Astrocyte (in vitro differentiated cells and primary cell): Measurements from ENCODE around the gene POSTN. TPM values are rescaled to one million over a fixed set of nuclear protein-coding genes. Genes with fewer than 3 reads are reported as not detected.
A peak's percentile ranks its signal among the peaks of the same experiment; 100 is the strongest.

Experiments
- DNase-seq: peaks from one replicate; pipeline ENCODE4 v3.0.0-alpha.2; 2010; ENCODE audit warnings: low read depth
- FAIRE-seq: peaks from 2 replicates; lab custom pipeline; 2011; peaks lifted over from hg19 to GRCh38; lab: Jason Lieb, UNC
- H2AFZ ChIP-seq: 2 replicates; pipeline ENCODE4 v1.6.0; 2012; ENCODE audit warnings: low read depth, low read length, inconsistent platforms
- H3K27ac ChIP-seq: 2 replicates; pipeline ENCODE4 v1.5.1; 2011; ENCODE audit warnings: low read depth, low read length, inconsistent platforms
- H3K27me3 ChIP-seq: 2 replicates; pipeline ENCODE4 v1.6.0; 2011; ENCODE audit warnings: low read length, inconsistent platforms; ENCODE audit not compliant: insufficient read depth
- H3K36me3 ChIP-seq: 2 replicates; pipeline ENCODE4 v1.5.1; 2011; ENCODE audit warnings: low read length, inconsistent platforms; ENCODE audit not compliant: insufficient read depth
- H3K4me1 ChIP-seq: 2 replicates; pipeline ENCODE4 v1.5.1; 2011; ENCODE audit warnings: low read length, inconsistent platforms; ENCODE audit not compliant: insufficient read depth
- H3K4me2 ChIP-seq: 2 replicates; pipeline ENCODE4 v1.6.0; 2012; ENCODE audit warnings: low read length, inconsistent platforms
- H3K4me3 ChIP-seq: 2 replicates; pipeline ENCODE4 v1.5.1; 2011; ENCODE audit warnings: low read depth, mild to moderate bottlenecking, low read length, inconsistent platforms; ENCODE audit not compliant: insufficient read depth
- H3K79me2 ChIP-seq: 2 replicates; pipeline ENCODE4 v1.6.0; 2012; ENCODE audit warnings: mild to moderate bottlenecking, low read length, inconsistent platforms; ENCODE audit not compliant: insufficient read depth
- H3K9ac ChIP-seq: 2 replicates; pipeline ENCODE4 v1.6.0; 2012; ENCODE audit warnings: mild to moderate bottlenecking, low read length, inconsistent platforms
- H3K9me3 ChIP-seq: 2 replicates; pipeline ENCODE4 v1.5.1; 2012; ENCODE audit warnings: low read depth, mild to moderate bottlenecking, low read length, inconsistent platforms; ENCODE audit not compliant: insufficient read depth
- H4K20me1 ChIP-seq: 2 replicates; pipeline ENCODE4 v1.6.0; 2012; ENCODE audit warnings: low read length, inconsistent platforms; ENCODE audit not compliant: insufficient read depth
- H3K27ac Mint-ChIP-seq: one replicate; pipeline ENCODE4 v1.8.0; 2021; ENCODE audit warnings: mild to moderate bottlenecking, mixed read lengths; ENCODE audit not compliant: unreplicated experiment
- H3K27me3 Mint-ChIP-seq: one replicate; pipeline ENCODE4 v1.8.0; 2021; ENCODE audit warnings: low read depth, mixed read lengths; ENCODE audit not compliant: unreplicated experiment
- H3K36me3 Mint-ChIP-seq: one replicate; pipeline ENCODE4 v1.8.0; 2021; ENCODE audit warnings: low read depth, mixed read lengths; ENCODE audit not compliant: unreplicated experiment
- H3K4me1 Mint-ChIP-seq: one replicate; pipeline ENCODE4 v1.8.0; 2021; ENCODE audit warnings: low read depth, mixed read lengths; ENCODE audit not compliant: unreplicated experiment
- H3K4me3 Mint-ChIP-seq: one replicate; pipeline ENCODE4 v1.8.0; 2021; ENCODE audit warnings: mild to moderate bottlenecking, moderate library complexity, mixed read lengths; ENCODE audit not compliant: unreplicated experiment
- H3K9me3 Mint-ChIP-seq: one replicate; pipeline ENCODE4 v1.8.0; 2021; ENCODE audit warnings: mild to moderate bottlenecking, mixed read lengths; ENCODE audit not compliant: unreplicated experiment
- CTCF ChIP-seq: IDR thresholded peaks from 2 replicates; pipeline ENCODE4 v1.5.1; 2011; ENCODE audit warnings: low read depth, mild to moderate bottlenecking, inconsistent platforms, low read length, moderate library complexity; ENCODE audit not compliant: insufficient read depth
- EZH2 ChIP-seq: IDR thresholded peaks from 2 replicates; pipeline ENCODE4 v1.6.1; 2012; ENCODE audit warnings: mild to moderate bottlenecking, low read length, inconsistent platforms; ENCODE audit not compliant: insufficient read depth
- total RNA-seq: library from RNA; stranded (reverse); gene quantifications from 2 replicates; pipeline ENCODE4 v1.2.1, GENCODE V29; 2021

The POSTN gene
- total RNA-seq, 1 donor from 2014 or later: 18.6 TPM

GRCh38 chr13:37615276-37615675, 16.7 kb upstream of the POSTN start:
- Histone ChIP-seq H3K4me1 (peaks cover 26% of the 10 kb centered on the region), H3K36me3 (no peaks in the 10 kb centered on the region), H3K9me3 (no peaks in the 10 kb centered on the region), H4K20me1 (no peaks in the 10 kb centered on the region), H2AFZ (no peak overlapping the region), H3K27ac (no peak overlapping the region), H3K9ac (no peak overlapping the region), H3K27me3 (no peaks in the 10 kb centered on the region), H3K4me2 (no peak overlapping the region), H3K4me3 (no peak overlapping the region), H3K79me2 (no peaks in the 10 kb centered on the region)
- H3K4me1 Mint-ChIP-seq: peaks cover 36% of the 10 kb centered on the region
- H3K27ac Mint-ChIP-seq: no peak overlapping the region
- TF ChIP-seq CTCF: no peak
- no peak for TF ChIP-seq EZH2
- no peaks in the 10 kb centered on the region for H3K36me3 Mint-ChIP-seq
- FAIRE-seq (no peak), DNase-seq (peak; percentile 25)
- H3K27me3 Mint-ChIP-seq: no peaks in the 10 kb centered on the region
- H3K4me3 Mint-ChIP-seq: no peak overlapping the region
- no peaks in the 10 kb centered on the region for H3K9me3 Mint-ChIP-seq

- H3K4me2 ChIP-seq: no peak overlapping the region
- H3K27me3 ChIP-seq: no peaks in the 10 kb centered on the region
- H4K20me1 ChIP-seq: no peaks in the 10 kb centered on the region
- no peak overlapping the region for H3K27ac ChIP-seq
- Mint-ChIP-seq H3K9me3 (no peaks in the 10 kb centered on the region), H3K4me1 (peaks cover 40% of the 10 kb centered on the region), H3K36me3 (no peaks in the 10 kb centered on the region), H3K27ac (peak overlapping the region; percentile 12), H3K4me3 (no peak overlapping the region), H3K27me3 (no peaks in the 10 kb centered on the region)
- H3K9me3 ChIP-seq: no peaks in the 10 kb centered on the region
- H3K36me3 ChIP-seq: no peaks in the 10 kb centered on the region
- no peak overlapping the region for H2AFZ ChIP-seq
- H3K79me2 ChIP-seq: no peaks in the 10 kb centered on the region
- peaks cover 26% of the 10 kb centered on the region for H3K4me1 ChIP-seq
- DNase-seq (no peak), FAIRE-seq (no peak)
- H3K4me3 ChIP-seq: no peak overlapping the region
- no peak overlapping the region for H3K9ac ChIP-seq
- no peak for TF ChIP-seq CTCF
- no peak for TF ChIP-seq EZH2
These were observed 15.1 kb upstream of the POSTN start for GRCh38 chr13:37613638-37614037.

- Mint-ChIP-seq H3K36me3 (no peaks in the 10 kb centered on the region), H3K4me3 (no peak overlapping the region), H3K4me1 (peaks cover 37% of the 10 kb centered on the region), H3K9me3 (no peaks in the 10 kb centered on the region), H3K27me3 (no peaks in the 10 kb centered on the region), H3K27ac (no peak overlapping the region)
- TF ChIP-seq CTCF (no peak), EZH2 (no peak)
- H3K79me2 ChIP-seq: no peaks in the 10 kb centered on the region
- no peaks in the 10 kb centered on the region for H3K9me3 ChIP-seq
- H3K27me3 ChIP-seq: no peaks in the 10 kb centered on the region
- no peak overlapping the region for H2AFZ ChIP-seq
- FAIRE-seq (no peak), DNase-seq (no peak)
- no peak overlapping the region for H3K9ac ChIP-seq
- no peak overlapping the region for H3K4me2 ChIP-seq
- H4K20me1 ChIP-seq: no peaks in the 10 kb centered on the region
- H3K4me1 ChIP-seq: peaks cover 23% of the 10 kb centered on the region
- no peak overlapping the region for H3K4me3 ChIP-seq
- no peak overlapping the region for H3K27ac ChIP-seq
- no peaks in the 10 kb centered on the region for H3K36me3 ChIP-seq
These were observed 14.7 kb upstream of the POSTN start for GRCh38 chr13:37613236-37613635.
